Suprapubic skin (tissue), 4 donors: ENCODE data around the gene ARMH3. TPM values are rescaled to one million over a fixed set of nuclear protein-coding genes. Genes with fewer than 3 reads are reported as not detected.

Experiments
- DNase-seq, 2 donors: peaks; one replicate each; pipeline ENCODE4 v3.0.0-alpha.2; 2019; ENCODE audit warnings: low spot score in 2 of 2
- H3K27ac ChIP-seq: fragments of 200-600 bp; sonication (generic); one replicate; pipeline ENCODE4 v1.5.1; 2019
- H3K27me3 ChIP-seq: fragments of 200-600 bp; sonication (generic); one replicate; pipeline ENCODE4 v1.5.1; 2019
- H3K36me3 ChIP-seq: fragments of 200-600 bp; sonication (generic); one replicate; pipeline ENCODE4 v1.5.1; 2019
- H3K4me1 ChIP-seq: fragments of 200-600 bp; sonication (generic); one replicate; pipeline ENCODE4 v1.5.1; 2019
- H3K4me3 ChIP-seq: fragments of 200-600 bp; sonication (generic); one replicate; pipeline ENCODE4 v1.5.1; 2019; ENCODE audit warnings: mild to moderate bottlenecking
- H3K9me3 ChIP-seq: fragments of 200-600 bp; sonication (generic); one replicate; pipeline ENCODE4 v1.5.1; 2019
- EP300 ChIP-seq: sonication (generic); formaldehyde crosslinking; IDR thresholded peaks from one replicate; pipeline ENCODE4 v1.6.1; 2017; ENCODE audit warnings: antibody characterized with exemption
- POLR2A ChIP-seq, 2 donors: fragments of 450-650 bp; IDR thresholded peaks; one replicate each; pipeline ENCODE4 v1.6.1; 2017; ENCODE audit warnings: antibody characterized with exemption in 2 of 2, mild to moderate bottlenecking in 2 of 2, moderate library complexity in 2 of 2
- POLR2AphosphoS5 ChIP-seq, 3 donors: sonication (generic); formaldehyde crosslinking; IDR thresholded peaks; one replicate each; pipeline ENCODE4 v1.6.1; 2017; ENCODE audit warnings: antibody characterized with exemption in 3 of 3
- WGBS: methylation state at CpG from one replicate; pipeline ENCODE4 v1.1.5; 2018; 5-methylcytosine and 5-hydroxymethylcytosine counted together
- total RNA-seq, 4 donors: library from RNA; depleted of rRNA; stranded (reverse); fragments of >200 nt; gene quantifications; one replicate each; pipeline ENCODE4 v1.1.0, GENCODE V29; 2016
- TF ChIP-seq, protein P1 (sequence below), 2 donors: fragments of 200-600 bp in 1 of 2; fragments of 450-650 bp in 1 of 2; sonication (generic) in 1 of 2; IDR thresholded peaks; one replicate each; pipeline ENCODE4 v1.5.1; 2016 to 2019; ENCODE audit warnings: antibody characterized with exemption in 2 of 2, mild to moderate bottlenecking in 1 of 2, moderate library complexity in 1 of 2

ARMH3 gene
- total RNA-seq, 4 donors from 2014 or later = 12.1 to 25.7 (median 20.4) TPM

DNA sequence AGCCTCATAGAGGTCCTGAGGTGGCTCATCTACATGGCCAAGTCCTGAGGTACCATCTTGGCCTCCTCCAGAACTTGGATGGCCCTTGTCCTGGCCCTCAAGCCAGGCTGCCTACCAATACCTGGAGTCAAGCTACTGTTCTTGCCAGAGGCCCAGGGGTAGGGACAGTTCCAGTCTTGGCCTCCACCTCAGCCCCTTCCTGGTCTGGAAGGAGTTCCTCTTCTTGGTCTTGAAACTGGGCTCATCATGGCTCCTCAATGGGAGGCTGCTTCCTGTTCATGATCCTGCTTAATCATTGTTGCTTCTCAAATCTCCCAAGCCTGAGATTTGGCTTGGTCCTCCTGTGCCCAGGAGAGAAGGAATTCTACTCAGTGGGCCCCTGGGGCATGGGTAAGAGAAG is 13.1 kb upstream of the ARMH3 start:
- Histone ChIP-seq H3K27ac (no peak overlapping the region), H3K27me3 (no peaks in the 10 kb centered on the region), H3K4me3 (no peak overlapping the region), H3K36me3 (peaks cover 21% of the 10 kb centered on the region), H3K4me1 (peaks cover 34% of the 10 kb centered on the region), H3K9me3 (no peaks in the 10 kb centered on the region)
- DNase-seq = no peak
- TF ChIP-seq POLR2AphosphoS5 (IDR thresholded peaks at IDR 0.05) (no peak), POLR2A (IDR thresholded peaks at IDR 0.05) (no peak), EP300 (no peak)
- TF ChIP-seq, protein P1, sequence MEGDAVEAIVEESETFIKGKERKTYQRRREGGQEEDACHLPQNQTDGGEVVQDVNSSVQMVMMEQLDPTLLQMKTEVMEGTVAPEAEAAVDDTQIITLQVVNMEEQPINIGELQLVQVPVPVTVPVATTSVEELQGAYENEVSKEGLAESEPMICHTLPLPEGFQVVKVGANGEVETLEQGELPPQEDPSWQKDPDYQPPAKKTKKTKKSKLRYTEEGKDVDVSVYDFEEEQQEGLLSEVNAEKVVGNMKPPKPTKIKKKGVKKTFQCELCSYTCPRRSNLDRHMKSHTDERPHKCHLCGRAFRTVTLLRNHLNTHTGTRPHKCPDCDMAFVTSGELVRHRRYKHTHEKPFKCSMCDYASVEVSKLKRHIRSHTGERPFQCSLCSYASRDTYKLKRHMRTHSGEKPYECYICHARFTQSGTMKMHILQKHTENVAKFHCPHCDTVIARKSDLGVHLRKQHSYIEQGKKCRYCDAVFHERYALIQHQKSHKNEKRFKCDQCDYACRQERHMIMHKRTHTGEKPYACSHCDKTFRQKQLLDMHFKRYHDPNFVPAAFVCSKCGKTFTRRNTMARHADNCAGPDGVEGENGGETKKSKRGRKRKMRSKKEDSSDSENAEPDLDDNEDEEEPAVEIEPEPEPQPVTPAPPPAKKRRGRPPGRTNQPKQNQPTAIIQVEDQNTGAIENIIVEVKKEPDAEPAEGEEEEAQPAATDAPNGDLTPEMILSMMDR (IDR thresholded peaks at IDR 0.05) = no peak

DNA sequence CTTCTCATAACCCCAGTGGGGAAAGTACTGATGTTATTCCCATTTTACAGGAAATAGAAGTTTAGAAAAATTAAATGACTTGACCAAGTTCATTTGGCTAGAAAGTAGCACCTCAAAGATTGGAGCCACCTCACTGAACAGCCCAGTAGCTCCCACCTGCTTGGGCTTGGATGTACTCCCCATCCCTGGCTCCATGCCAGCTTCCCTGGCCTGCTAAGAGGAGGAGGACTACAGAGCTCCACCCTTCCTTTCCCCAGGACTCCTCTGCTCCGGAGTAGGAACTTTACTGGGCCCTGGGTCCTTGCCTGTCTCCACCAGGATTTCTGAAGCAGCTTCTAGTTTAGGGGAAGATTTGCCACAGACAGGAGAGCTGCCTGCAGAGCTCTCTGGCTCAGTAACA is 12.2 kb upstream of the ARMH3 start:
- Histone ChIP-seq H3K4me3 (no peak overlapping the region), H3K4me1 (peaks cover 34% of the 10 kb centered on the region), H3K27me3 (no peaks in the 10 kb centered on the region), H3K36me3 (peaks cover 21% of the 10 kb centered on the region), H3K27ac (no peak overlapping the region), H3K9me3 (no peaks in the 10 kb centered on the region)
- no peak for DNase-seq
- no peak for TF ChIP-seq POLR2AphosphoS5 (IDR thresholded peaks at IDR 0.05)
- TF ChIP-seq, protein P1 (IDR thresholded peaks at IDR 0.05) = no peak
- TF ChIP-seq POLR2A (IDR thresholded peaks at IDR 0.05) = no peak
- no peak for TF ChIP-seq EP300
- WGBS = 17% methylated on average over 1 of the region's 1 CpG

DNA sequence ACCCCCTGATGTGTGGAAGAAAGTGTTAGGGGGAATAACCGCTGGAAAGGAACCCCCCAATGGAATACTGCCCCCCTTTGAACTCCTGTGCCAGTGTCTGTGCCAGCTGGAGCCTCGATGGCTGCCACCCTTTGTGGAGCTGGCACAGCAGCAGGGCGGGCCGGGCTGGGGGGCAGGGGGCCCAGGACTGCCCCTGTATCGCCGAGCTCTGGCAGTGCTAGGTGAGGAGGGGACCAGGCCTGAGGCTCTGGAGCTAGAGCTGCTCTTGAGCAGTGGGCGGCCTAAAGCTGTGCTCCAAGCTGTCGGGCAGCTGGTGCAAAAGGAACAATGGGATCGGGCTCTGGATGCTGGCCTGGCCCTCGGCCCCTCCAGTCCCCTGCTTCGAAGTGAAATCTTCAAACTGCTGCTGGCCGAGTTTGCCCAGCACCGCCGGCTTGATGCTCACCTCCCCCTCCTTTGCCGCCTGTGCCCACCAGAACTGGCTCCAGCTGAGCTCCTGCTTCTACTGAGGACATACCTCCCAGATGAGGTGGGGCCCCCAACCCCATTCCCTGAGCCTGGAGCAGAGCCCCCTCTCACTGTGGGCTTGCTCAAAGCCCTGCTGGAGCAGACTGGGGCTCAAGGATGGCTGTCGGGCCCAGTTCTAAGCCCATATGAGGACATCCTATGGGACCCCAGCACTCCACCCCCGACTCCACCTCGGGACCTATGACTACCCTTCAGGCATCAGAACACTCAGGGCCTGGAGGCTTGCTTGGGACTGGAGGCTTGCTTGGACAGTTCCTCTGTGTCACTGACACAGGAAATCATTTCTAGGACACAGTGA is 11.3 kb upstream of the ARMH3 start:
- Histone ChIP-seq H3K27me3 (no peaks in the 10 kb centered on the region), H3K4me1 (peaks cover 34% of the 10 kb centered on the region), H3K4me3 (peak overlapping the region; percentile 98), H3K36me3 (peaks cover 21% of the 10 kb centered on the region), H3K27ac (no peak overlapping the region), H3K9me3 (no peaks in the 10 kb centered on the region)
- no peak for TF ChIP-seq EP300
- TF ChIP-seq POLR2A (IDR thresholded peaks at IDR 0.05) = no peak
- TF ChIP-seq, protein P1 (IDR thresholded peaks at IDR 0.05) = no peak
- TF ChIP-seq POLR2AphosphoS5 (IDR thresholded peaks at IDR 0.05) = no peak
- no peak for DNase-seq
- WGBS = 78% methylated on average over 5 of the region's 18 CpGs

DNA sequence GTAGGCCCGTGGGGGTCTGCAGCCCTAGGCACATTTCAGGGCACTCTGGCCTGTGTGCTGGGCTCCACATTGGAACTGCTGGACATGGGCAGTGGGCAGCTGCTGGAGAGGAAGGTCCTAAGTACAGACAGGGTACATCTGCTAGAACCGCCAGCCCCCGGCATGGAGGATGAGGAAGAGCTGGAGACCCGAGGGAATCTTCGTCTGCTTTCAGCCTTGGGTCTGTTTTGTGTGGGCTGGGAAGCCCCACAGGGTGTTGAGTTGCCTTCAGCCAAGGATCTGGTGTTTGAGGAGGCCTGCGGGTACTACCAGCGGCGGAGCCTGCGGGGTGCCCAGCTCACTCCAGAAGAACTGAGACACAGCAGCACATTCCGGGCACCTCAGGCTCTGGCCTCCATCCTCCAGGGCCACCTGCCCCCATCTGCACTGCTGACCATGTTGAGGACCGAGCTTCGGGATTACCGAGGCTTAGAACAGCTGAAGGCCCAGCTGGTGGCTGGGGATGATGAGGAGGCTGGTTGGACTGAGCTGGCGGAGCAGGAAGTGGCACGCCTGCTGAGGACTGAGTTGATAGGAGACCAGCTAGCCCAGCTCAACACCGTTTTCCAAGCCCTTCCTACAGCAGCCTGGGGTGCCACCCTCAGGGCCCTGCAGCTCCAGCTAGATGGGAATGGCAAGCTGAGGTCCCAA is 10.6 kb upstream of the ARMH3 start:
- Histone ChIP-seq H3K27ac (no peak overlapping the region), H3K4me1 (peaks cover 34% of the 10 kb centered on the region), H3K36me3 (peaks cover 21% of the 10 kb centered on the region), H3K4me3 (peak overlapping the region; percentile 98), H3K27me3 (no peaks in the 10 kb centered on the region), H3K9me3 (no peaks in the 10 kb centered on the region)
- WGBS = 55% methylated on average over 8 of the region's 16 CpGs
- TF ChIP-seq POLR2A (IDR thresholded peaks at IDR 0.05) (no peak), EP300 (no peak), POLR2AphosphoS5 (IDR thresholded peaks at IDR 0.05) (no peak)
- TF ChIP-seq, protein P1 (IDR thresholded peaks at IDR 0.05) = no peak
- no peak for DNase-seq
